ENCODE measurements around the gene MRPS34.

The MRPS34 gene

GRCh38 chr16:1771864-1772361 lies 1.0 kb downstream of the MRPS34 start:
- no peak for TF ChIP-seq GATA3 (IDR thresholded peaks at IDR 0.05; ENCODE audit: low read depth, low read length)
- no peak for TF ChIP-seq GATA2 (IDR thresholded peaks at IDR 0.05; ENCODE audit: low read depth, low read length)

GRCh38 chr16:1771188-1771863 lies 1.6 kb downstream of the MRPS34 start, which contains the start of gene NME3:
NME3 (minus strand) TSS chr16:1771543; CDS start chr16:1771534, 9 bp downstream.
- TF ChIP-seq GATA2 (IDR thresholded peaks at IDR 0.05; ENCODE audit: low read depth, low read length), result no peak
- no peak for TF ChIP-seq GATA3 (IDR thresholded peaks at IDR 0.05; ENCODE audit: low read depth, low read length)

- no peak for TF ChIP-seq GATA3 (IDR thresholded peaks at IDR 0.05; ENCODE audit: low read depth, low read length)
- no peak for TF ChIP-seq GATA2 (IDR thresholded peaks at IDR 0.05; ENCODE audit: low read depth, low read length)
These were observed 2.4 kb downstream of the MRPS34 start for GRCh38 chr16:1770328-1771187.

GRCh38 chr16:1769402-1770300 lies 3.3 kb downstream of the MRPS34 start:
- no peak for TF ChIP-seq GATA3 (IDR thresholded peaks at IDR 0.05; ENCODE audit: low read depth, low read length)

GRCh38 chr16:1768767-1769401 lies 4.0 kb downstream of the MRPS34 start:
- no peak for TF ChIP-seq GATA2 (IDR thresholded peaks at IDR 0.05; ENCODE audit: low read depth, low read length)
- TF ChIP-seq GATA3 (IDR thresholded peaks at IDR 0.05; ENCODE audit: low read depth, low read length), result no peak

GRCh38 chr16:1768061-1768766 lies 4.7 kb downstream of the MRPS34 start:
- TF ChIP-seq GATA2 (IDR thresholded peaks at IDR 0.05; ENCODE audit: low read depth, low read length), result no peak
- TF ChIP-seq GATA3 (IDR thresholded peaks at IDR 0.05; ENCODE audit: low read depth, low read length), result no peak

- TF ChIP-seq GATA2 (IDR thresholded peaks at IDR 0.05; ENCODE audit: low read depth, low read length) (no peak), GATA3 (IDR thresholded peaks at IDR 0.05; ENCODE audit: low read depth, low read length) (no peak)
These were observed 5.6 kb downstream of the MRPS34 start for GRCh38 chr16:1767116-1767994.

- TF ChIP-seq GATA2 (IDR thresholded peaks at IDR 0.05; ENCODE audit: low read depth, low read length) (no peak), GATA3 (IDR thresholded peaks at IDR 0.05; ENCODE audit: low read depth, low read length) (no peak)
These were observed 6.2 kb downstream of the MRPS34 start for GRCh38 chr16:1766701-1767100.

GRCh38 chr16:1766231-1766630 lies 6.7 kb downstream of the MRPS34 start:
- no peak for TF ChIP-seq GATA2 (IDR thresholded peaks at IDR 0.05; ENCODE audit: low read depth, low read length)
- no peak for TF ChIP-seq GATA3 (IDR thresholded peaks at IDR 0.05; ENCODE audit: low read depth, low read length)

- TF ChIP-seq GATA2 (IDR thresholded peaks at IDR 0.05; ENCODE audit: low read depth, low read length) (no peak), GATA3 (IDR thresholded peaks at IDR 0.05; ENCODE audit: low read depth, low read length) (no peak)
These were observed 7.1 kb downstream of the MRPS34 start for GRCh38 chr16:1765826-1766225.

GRCh38 chr16:1764971-1765370 lies 8.0 kb downstream of the MRPS34 start:
- TF ChIP-seq GATA3 (IDR thresholded peaks at IDR 0.05; ENCODE audit: low read depth, low read length) (no peak), GATA2 (IDR thresholded peaks at IDR 0.05; ENCODE audit: low read depth, low read length) (no peak)
